ENCODE results near the gene ZBTB7C.
A peak's percentile ranks its signal among the peaks of the same experiment; 100 is the strongest.

Gene ZBTB7C

DNA sequence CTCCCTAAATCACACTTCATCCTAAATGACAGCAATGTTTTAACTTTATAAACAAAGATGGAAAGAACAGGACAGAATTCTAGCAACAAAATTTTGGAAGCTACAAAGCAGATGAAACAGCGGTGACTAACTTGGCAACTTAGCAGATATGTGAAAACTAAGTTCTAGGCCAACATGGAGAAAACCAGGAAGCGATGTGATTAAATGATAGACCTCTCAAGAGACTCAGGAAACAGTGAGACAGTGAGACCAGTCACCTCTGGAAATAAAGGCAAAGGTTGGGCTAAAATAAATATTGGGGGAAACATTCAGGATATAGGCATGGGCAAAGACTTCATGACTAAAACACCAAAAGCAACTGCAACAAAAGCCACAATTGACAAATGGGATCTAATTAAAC, 24.4 kb upstream of the ZBTB7C start:
- no peak for DNase-seq (ENCODE audit: low read depth)
- TF ChIP-seq, protein P1, sequence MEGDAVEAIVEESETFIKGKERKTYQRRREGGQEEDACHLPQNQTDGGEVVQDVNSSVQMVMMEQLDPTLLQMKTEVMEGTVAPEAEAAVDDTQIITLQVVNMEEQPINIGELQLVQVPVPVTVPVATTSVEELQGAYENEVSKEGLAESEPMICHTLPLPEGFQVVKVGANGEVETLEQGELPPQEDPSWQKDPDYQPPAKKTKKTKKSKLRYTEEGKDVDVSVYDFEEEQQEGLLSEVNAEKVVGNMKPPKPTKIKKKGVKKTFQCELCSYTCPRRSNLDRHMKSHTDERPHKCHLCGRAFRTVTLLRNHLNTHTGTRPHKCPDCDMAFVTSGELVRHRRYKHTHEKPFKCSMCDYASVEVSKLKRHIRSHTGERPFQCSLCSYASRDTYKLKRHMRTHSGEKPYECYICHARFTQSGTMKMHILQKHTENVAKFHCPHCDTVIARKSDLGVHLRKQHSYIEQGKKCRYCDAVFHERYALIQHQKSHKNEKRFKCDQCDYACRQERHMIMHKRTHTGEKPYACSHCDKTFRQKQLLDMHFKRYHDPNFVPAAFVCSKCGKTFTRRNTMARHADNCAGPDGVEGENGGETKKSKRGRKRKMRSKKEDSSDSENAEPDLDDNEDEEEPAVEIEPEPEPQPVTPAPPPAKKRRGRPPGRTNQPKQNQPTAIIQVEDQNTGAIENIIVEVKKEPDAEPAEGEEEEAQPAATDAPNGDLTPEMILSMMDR (IDR thresholded peaks at IDR 0.05; ENCODE audit: control insufficient read depth, extremely low read depth, insufficient read depth), result no peak
- H3K4me3 ChIP-seq (ENCODE audit: low read depth, low read length), result no peak overlapping the region

DNA sequence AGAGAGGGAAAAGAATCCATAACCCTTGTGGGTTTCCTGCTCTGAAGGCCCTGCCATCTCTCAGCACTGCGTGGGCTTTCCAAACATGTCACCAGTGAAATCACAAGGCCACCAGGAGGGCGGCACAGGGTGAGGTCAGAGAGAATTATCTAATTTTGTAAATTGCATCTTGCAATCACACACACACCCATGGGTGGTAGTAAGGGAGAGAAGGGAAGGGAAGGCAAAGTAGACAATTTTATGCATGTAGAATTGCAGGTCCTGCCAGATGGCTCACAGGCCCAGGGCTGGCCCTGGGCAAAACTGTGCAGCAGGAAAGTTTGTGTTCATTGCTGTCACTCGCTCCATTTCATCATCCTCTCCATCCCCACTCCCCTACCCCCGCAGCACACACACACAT, 21.0 kb upstream of the ZBTB7C start:
- TF ChIP-seq, protein P1 (IDR thresholded peaks at IDR 0.05; ENCODE audit: control insufficient read depth, extremely low read depth, insufficient read depth), result no peak
- no peak overlapping the region for H3K4me3 ChIP-seq (ENCODE audit: low read depth, low read length)
- no peak for DNase-seq (ENCODE audit: low read depth)

DNA sequence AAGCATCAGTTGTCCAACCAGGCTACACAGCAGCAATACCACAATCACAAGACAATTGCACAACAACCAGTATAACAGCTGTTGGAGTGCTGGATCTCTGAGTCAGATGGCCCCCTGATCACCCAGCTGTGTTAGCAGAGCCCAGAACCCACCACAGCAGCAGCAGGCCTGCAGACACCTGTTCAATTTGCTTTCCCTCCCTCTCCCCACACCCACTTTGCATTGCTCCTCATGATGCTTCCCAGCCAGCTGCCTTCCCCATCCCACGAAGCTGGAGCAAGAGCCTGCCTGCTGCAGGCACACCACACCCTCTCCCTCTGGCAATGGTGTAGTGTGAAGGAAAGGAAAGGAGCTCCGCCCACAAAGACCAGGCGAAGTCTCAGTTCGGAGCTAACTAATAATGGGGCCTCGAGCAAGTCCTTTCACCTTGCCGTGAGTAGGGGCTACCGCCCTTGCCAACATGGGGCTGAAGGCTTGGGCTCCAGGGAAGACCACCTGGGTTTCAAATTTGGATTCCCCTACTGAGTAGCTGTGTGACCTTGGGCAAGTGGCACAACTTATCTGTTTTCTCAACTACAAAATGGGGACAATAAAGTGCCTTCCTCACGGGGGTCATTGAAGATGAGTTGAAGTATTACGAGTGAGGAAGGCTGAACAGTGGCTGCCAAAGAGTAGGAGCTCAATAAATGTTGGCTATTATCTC, 19.4 kb upstream of the ZBTB7C start:
- H3K4me3 ChIP-seq (ENCODE audit: low read depth, low read length), result no peak overlapping the region
- DNase-seq (ENCODE audit: low read depth), result no peak
- TF ChIP-seq, protein P1 (IDR thresholded peaks at IDR 0.05; ENCODE audit: control insufficient read depth, extremely low read depth, insufficient read depth), result no peak

DNA sequence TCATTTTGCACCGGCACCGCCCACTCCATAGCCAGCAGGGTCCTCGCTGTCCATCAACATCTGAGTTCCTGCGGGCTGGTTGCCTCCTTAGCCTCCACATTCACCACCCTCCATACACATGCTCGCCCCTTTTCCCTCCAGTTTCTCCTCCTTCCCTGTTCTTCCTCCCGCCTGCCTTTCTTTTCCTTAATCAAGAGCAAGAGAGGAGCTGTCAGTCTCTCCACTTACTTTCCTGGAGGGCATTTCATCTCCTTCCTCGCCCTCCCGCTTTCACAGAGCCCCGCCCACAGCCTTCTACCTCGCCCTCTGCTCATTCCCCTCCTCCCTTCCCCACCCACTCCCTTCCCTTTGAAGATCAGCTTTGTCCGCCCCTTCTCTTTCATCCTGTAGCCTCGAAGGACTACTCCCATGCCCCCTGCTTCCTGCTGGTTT, 13.8 kb upstream of the ZBTB7C start:
- no peak for DNase-seq (ENCODE audit: low read depth)
- no peak overlapping the region for H3K4me3 ChIP-seq (ENCODE audit: low read depth, low read length)
- TF ChIP-seq, protein P1 (IDR thresholded peaks at IDR 0.05; ENCODE audit: control insufficient read depth, extremely low read depth, insufficient read depth), result no peak

DNA sequence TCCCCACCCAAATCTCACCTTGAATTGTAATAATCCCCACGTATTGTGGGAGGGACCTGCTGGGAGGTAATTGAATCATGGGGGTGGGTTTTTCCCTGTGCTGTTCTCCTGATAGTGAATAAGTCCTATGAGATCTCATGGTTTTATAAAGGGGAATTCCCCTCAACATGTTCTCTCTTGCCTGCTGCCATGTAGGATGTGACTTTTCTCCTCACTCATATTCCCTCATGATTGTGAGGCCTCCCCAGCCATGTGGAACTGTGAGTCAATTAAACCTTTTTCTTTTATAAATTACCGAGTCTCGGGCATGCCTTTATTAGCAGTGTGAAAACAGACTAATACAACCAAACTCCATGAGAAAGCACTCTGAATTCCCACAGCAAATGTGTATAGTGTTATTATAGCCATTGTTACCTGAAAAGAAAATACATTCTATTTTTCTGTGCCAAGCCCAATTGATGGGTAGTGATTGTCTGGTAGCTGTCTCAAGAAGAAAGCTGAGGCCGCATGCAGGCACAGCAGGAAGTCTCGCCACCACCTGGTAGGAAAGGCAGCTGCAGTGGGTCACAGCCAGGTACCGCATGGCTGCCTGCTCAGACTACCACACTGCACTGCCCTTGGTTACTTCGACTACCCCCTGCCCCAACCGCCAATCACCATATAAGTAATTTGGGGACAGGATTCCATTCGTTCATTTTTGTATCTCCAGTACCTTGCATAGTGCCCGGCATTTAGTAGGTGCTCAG, 10.3 kb upstream of the ZBTB7C start:
- DNase-seq (ENCODE audit: low read depth), result no peak
- no peak overlapping the region for H3K4me3 ChIP-seq (ENCODE audit: low read depth, low read length)
- TF ChIP-seq, protein P1 (IDR thresholded peaks at IDR 0.05; ENCODE audit: control insufficient read depth, extremely low read depth, insufficient read depth), result no peak

DNA sequence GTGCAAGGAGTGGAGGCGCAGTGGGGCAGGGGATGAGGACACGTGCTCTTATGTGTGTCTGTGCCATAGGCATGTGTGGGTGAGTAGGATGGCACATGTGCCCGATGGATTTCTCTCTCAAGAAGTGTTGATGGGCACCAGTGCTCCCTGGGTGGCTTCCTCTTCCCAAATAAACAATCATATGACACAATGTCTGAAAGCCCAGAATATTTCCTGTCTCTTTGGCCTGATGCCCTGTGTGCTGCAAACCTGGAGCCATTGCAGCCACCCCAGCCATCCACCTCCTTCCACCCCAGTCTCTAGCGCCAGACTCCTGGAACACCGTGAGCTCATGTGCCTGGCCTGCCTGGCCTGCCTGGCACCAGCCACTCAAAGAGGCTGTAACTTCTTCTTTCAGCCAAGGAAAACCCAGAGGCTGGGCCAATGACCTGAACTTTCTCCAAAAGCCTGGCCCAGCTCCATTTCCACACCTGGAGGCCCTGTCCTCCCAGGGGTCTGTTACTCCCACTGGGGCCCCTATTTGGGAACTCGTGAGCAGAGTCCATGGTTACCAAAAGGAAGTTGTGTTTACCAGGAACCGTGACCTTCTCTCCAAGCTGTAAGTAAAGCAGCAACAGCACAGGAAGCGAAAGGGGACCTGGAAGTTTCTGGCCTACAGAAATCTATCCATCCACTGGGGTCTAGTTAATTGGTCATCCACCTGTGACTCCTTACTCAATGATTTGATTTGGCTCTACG, 9.5 kb upstream of the ZBTB7C start:
- H3K4me3 ChIP-seq (ENCODE audit: low read depth, low read length), result no peak overlapping the region
- TF ChIP-seq, protein P1 (IDR thresholded peaks at IDR 0.05; ENCODE audit: control insufficient read depth, extremely low read depth, insufficient read depth), result no peak
- DNase-seq (ENCODE audit: low read depth), result peak; percentile 35

Data from LNCaP clone FGC (cell line).